Muscle of leg (tissue), 11 donors: ENCODE measurements around the gene PLD1. TPM values are rescaled to one million over a fixed set of nuclear protein-coding genes. Genes with fewer than 3 reads are reported as not detected.

Experiments used
- DNase-seq: peaks from one replicate; pipeline ENCODE4 v3.0.0; 2013
- H3K27ac ChIP-seq: one replicate; pipeline ENCODE4 v1.5.1; 2013; ENCODE audit warnings: mild to moderate bottlenecking, low read length, control low read depth
- H3K27me3 ChIP-seq: one replicate; pipeline ENCODE4 v1.6.1; 2013; ENCODE audit warnings: low read length; ENCODE audit not compliant: control insufficient read depth, insufficient read depth
- H3K36me3 ChIP-seq: one replicate; pipeline ENCODE4 v1.6.1; 2013; ENCODE audit warnings: low read length; ENCODE audit not compliant: control insufficient read depth, insufficient read depth
- H3K4me1 ChIP-seq: one replicate; pipeline ENCODE4 v1.6.1; 2013; ENCODE audit warnings: low read length; ENCODE audit not compliant: control insufficient read depth, insufficient read depth
- H3K4me3 ChIP-seq: one replicate; pipeline ENCODE4 v1.5.1; 2013; ENCODE audit warnings: low read length, control low read depth
- H3K9me3 ChIP-seq: replicated peaks from 2 replicates; pipeline ENCODE4 v1.6.1; 2013; ENCODE audit warnings: low read depth, low read length; ENCODE audit not compliant: control insufficient read depth
- WGBS: methylation state at CpG from one replicate; pipeline ENCODE4 v1.1.5; 2013; ENCODE audit warnings: missing lambda C conversion rate; ENCODE audit not compliant: insufficient coverage; 5-methylcytosine and 5-hydroxymethylcytosine counted together
- polyA plus RNA-seq, 8 donors: library from polyadenylated mRNA; unstranded; fragments of 120-200 nt; gene quantifications; one replicate each; pipeline versions ENCODE4 v1.2.1 to v1.2.3, GENCODE V29; 2013; ENCODE audit warnings: inconsistent platforms in 1 of 8, low replicate concordance in 1 of 8; ENCODE audit not compliant: insufficient read length in 8 of 8, insufficient read depth in 1 of 8
- total RNA-seq: library from RNA; stranded (reverse); fragments of 120-200 nt; gene quantifications from one replicate; pipeline ENCODE4 v1.2.4, GENCODE V29; 2013

PLD1 gene
- total and polyA plus RNA-seq, 9 donors, result 12.4 to 21.7 (median 16.2) TPM

DNA sequence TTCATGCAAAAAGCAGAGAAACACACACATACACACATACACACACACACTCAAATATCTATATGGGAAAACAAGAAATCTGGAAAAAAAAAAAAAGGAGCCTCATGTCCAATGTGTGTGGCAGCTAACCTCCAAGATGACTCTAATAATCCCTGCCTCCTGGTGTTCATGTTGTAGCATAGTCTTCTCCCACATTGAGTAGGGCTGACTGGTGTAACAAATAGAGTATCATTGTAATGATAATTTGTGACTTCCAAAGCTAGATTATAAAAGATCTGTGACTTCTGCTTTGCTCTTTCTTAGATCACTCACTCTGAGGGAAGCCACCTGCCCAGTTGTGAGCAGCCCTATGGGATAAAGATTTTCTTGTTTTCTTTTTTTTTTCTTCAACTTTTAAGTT is 219.2 kb downstream of the PLD1 start:
- DNase-seq, result no peak
- Histone ChIP-seq H3K27me3 (no peaks in the 10 kb centered on the region), H3K27ac (no peak overlapping the region), H3K9me3 (no peaks in the 10 kb centered on the region), H3K4me1 (no peaks in the 10 kb centered on the region), H3K36me3 (no peaks in the 10 kb centered on the region), H3K4me3 (no peak overlapping the region)

DNA sequence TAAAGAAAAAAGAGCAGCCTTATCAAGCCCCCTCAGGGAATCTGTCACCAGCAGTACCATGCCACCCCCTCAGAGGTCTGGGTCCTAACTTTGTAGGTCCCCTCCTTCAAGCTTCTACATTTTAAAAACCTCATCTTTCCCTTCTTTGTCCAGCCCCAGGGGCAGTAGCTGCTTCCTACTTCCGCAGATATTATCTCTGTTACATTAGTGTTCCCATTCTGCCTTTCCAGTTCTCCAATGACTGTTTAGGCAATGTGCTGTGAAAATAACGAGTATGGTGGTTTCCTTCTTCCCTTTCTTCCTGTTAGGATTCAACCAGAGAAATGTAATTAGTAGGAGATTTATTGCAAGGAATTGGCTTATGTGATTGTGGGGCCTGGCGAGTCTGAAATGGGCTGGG is 224.0 kb downstream of the PLD1 start:
- no peaks in the 10 kb centered on the region for H3K36me3 ChIP-seq
- H3K4me1 ChIP-seq, result no peaks in the 10 kb centered on the region
- H3K4me3 ChIP-seq, result no peak overlapping the region
- no peaks in the 10 kb centered on the region for H3K9me3 ChIP-seq
- DNase-seq, result no peak
- 46% methylated on average over 1 of the region's 3 CpGs for WGBS
- no peak overlapping the region for H3K27ac ChIP-seq
- H3K27me3 ChIP-seq, result no peaks in the 10 kb centered on the region

DNA sequence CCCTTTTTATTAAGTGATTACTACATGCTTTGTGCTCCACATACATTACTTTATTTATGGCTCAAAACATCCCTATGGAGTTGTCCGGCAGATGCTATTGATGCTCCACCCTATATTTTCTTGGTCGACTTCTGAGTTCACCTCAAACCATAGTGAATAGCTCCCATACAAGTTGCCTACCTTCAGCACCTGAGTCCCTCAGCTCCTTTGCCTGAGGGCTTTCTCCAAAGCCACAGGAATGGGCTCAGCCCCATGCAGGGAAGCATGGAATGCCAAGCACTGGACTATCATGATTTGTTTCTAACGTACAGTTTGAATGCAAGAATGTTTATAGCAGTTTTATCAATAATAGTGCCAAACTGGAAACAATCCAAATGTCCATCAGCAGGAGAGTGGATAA is 225.2 kb downstream of the PLD1 start:
- no peak overlapping the region for H3K27ac ChIP-seq
- H3K4me3 ChIP-seq, result no peak overlapping the region
- no peaks in the 10 kb centered on the region for H3K9me3 ChIP-seq
- H3K36me3 ChIP-seq, result no peaks in the 10 kb centered on the region
- no peaks in the 10 kb centered on the region for H3K27me3 ChIP-seq
- no peak for DNase-seq
- H3K4me1 ChIP-seq, result no peaks in the 10 kb centered on the region
- WGBS, result 19% methylated on average over 2 of the region's 3 CpGs

DNA sequence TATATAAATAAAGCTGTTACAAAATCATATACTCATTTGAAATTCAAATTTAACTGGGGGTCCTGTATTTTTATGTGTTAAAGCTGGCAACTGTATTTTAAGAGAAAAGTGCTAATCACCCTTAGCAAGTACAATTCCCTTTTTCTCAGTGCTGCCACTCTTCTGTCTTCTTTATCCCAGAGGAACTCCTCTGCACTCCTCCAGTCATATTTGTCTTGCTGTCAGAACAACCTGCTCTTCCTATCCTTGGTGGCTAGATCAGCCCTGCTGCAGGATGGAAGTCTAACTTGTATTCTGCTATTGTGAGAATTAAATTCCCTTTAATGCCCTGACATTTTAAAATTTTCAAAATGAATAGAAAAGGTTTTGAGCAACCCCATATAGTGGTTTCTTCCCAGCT is 226.2 kb downstream of the PLD1 start:
- Histone ChIP-seq H3K36me3 (no peaks in the 10 kb centered on the region), H3K4me3 (no peak overlapping the region), H3K4me1 (no peaks in the 10 kb centered on the region), H3K27me3 (no peaks in the 10 kb centered on the region), H3K27ac (no peak overlapping the region), H3K9me3 (no peaks in the 10 kb centered on the region)
- no peak for DNase-seq

DNA sequence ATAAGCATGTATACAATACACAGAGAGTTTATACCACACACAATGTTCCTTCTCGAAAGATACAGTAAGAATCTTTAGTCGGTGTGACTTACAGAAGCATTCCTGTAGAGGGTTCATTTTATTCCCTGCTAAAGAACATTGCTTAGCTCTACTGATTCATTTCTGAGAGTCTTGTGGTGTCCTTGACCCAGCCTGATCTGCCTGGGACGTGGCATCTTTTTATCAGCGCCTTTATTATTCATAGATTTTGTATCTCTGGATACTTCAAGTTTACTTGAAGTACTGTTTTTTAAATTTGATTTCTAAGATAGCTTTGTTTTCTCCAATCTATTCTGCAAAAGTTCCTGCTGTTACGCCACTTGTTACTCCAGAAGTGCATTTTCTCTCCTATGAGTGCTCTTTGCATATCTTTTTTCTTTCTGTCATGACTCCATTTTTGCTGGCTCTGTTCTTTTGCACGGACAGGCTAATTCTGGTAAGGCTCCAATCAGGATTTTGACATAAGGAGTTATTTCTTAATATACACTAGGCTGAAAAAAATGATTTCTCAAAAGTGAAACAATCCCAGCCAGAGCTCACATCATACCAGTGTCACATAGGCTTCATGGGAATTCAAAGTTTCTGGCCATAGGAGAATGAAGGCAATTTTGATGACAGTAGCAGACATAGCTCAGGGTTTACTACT is 235.6 kb downstream of the PLD1 start:
- DNase-seq, result peak; percentile 10
- no peaks in the 10 kb centered on the region for H3K9me3 ChIP-seq
- no peaks in the 10 kb centered on the region for H3K36me3 ChIP-seq
- H3K27ac ChIP-seq, result no peak overlapping the region
- H3K4me3 ChIP-seq, result no peak overlapping the region
- no peaks in the 10 kb centered on the region for H3K4me1 ChIP-seq
- WGBS, result no CpG with 5 or more reads among the region's 6 CpGs
- no peaks in the 10 kb centered on the region for H3K27me3 ChIP-seq

DNA sequence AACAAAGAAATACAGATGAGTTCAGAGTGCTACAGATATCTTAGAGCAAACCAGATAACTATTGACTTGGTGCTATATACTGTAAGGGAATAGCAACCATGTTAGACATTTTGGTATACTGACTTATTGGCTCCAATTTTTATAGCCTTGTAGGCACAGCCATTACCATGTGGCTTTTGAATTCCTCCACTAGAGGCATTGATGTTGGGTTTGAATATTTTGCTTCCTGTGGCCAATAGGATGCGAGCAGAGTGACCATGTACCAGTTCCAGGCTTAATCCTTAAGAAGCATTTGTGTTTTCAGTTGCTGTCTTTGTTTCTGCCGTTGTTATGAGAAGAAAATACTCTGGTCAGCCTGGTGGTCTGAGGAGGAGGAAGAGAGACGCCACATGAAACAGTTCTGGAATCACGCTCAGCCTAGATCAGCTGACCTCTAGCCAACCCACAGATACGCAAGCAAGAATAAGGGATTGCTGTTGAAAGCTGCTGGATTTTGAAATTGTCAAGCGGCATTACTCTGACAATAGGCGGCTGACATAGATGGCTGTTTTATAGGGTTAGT is 240.6 kb downstream of the PLD1 start:
- Histone ChIP-seq H3K27ac (no peak overlapping the region), H3K27me3 (no peaks in the 10 kb centered on the region), H3K9me3 (no peaks in the 10 kb centered on the region), H3K4me1 (peaks cover 10% of the 10 kb centered on the region), H3K36me3 (no peaks in the 10 kb centered on the region), H3K4me3 (no peak overlapping the region)
- DNase-seq, result no peak
- WGBS, result 79% methylated on average over 4 of the region's 7 CpGs

DNA sequence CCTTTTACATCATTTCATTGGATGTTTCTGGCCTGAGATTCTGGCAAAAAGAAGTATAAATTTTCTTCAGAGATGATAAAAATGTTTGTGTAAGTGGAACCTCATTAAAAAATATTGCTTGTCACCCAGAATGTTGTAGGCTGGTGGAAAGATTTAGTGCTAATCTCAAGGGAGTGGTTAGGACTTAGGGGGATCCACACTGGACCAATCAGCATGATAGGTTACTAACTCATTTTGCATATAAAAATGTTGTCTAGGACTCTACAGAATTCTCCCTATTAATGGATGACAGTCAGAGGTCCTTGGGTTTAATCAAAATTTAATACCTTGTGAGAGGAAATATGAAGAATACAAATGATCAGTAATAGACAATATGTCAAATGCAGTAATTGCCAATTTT is 241.5 kb downstream of the PLD1 start:
- H3K4me1 ChIP-seq, result peaks cover 10% of the 10 kb centered on the region
- H3K36me3 ChIP-seq, result no peaks in the 10 kb centered on the region
- H3K27ac ChIP-seq, result no peak overlapping the region
- no peaks in the 10 kb centered on the region for H3K9me3 ChIP-seq
- DNase-seq, result no peak
- no peak overlapping the region for H3K4me3 ChIP-seq
- H3K27me3 ChIP-seq, result no peaks in the 10 kb centered on the region

DNA sequence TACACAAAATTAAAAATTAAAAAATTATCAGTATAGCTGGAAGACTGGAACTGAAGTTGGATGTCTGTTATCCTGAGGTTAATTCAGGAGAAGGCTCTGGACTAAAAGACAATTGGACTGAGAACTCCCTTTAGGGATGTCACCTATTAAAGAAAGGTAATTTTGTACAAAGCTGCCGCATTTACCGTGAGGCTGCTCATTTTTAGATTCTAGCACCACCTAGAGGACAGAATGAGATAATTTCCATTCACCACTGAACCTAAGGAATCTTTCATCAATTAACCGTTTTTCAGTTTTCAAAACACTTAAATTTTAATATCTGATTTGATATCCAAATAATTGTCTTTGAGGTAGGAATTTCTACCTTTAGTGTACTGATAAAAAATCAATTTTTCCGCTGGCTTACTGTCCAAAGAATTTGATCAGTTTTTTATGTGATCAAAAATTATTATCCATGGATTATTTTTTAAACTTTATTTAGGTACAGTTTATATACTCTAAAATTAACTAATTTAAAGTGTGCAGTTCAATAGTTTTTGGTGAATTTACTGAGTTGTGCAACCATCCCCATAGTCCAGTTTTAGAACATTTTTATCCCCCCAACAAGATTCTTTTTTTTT is 243.4 kb downstream of the PLD1 start:
- Histone ChIP-seq H3K27ac (no peak overlapping the region), H3K36me3 (no peaks in the 10 kb centered on the region), H3K4me3 (no peak overlapping the region), H3K4me1 (peaks cover 10% of the 10 kb centered on the region), H3K27me3 (no peaks in the 10 kb centered on the region), H3K9me3 (no peaks in the 10 kb centered on the region)
- WGBS, result 0% methylated on average over 2 of the region's 4 CpGs
- peak; percentile 53 for DNase-seq

DNA sequence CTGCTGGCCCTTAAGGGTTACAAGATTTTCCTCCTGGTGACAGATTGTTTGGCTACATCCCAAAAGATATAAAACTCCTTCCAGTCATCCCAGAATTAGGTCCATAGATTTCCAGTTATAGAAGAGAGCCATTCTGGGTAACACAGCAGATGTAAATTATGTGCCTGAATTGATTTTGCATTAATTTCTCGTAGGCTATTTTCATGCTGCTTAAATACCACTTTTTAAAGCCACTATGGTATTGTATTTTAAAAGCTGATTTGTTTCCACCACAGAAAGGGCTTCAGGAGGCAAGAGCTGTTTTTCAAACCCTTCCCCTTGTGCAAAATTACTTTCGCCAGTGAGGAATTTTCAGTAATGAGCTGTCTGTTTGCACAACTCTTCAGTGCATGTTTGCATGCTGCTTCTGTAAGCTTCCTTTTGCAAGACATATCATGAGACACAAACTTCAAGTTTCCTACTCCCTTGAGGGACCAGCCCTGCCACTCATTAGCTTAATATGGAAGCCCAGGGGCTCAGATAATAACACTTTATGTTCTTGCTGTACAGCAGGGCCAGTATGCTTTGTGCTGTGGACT is 244.7 kb downstream of the PLD1 start:
- peak; percentile 13 for DNase-seq

DNA sequence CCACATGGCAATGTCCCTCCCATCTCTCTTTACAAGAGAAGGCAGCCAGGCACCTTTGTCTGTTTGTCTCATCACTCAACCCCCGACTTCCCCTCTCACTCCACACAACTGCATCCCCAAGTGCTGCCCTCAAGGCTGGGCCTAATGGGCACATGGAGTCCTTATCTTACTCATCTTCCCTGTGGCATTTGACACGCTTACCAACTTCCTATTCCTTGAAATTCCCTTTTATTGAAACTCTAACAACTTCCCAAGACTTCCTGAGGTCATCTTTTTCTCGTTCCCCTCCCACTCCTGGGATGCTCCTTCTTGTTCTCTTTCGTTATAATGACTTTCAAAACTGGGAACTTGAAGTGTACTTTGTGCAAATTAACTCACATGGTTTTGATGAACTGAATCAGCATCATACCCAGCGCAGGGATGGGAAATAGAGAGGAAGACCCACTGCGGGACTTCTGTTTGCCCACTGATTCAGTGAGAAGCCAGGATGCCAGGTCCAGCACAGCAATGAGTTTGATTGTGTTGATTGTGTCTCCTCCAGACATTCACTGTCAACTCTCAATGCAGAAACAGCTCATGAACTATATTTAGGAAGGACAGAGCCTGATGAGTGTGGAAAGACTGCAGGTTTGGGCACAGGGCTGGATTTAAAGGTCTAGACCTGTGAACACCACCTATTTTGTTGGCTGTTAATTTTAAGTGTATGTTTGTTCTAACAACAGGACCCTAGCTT is 245.4 kb downstream of the PLD1 start:
- DNase-seq, result no peak
- Histone ChIP-seq H3K9me3 (no peaks in the 10 kb centered on the region), H3K4me1 (peaks cover 10% of the 10 kb centered on the region), H3K27me3 (no peaks in the 10 kb centered on the region), H3K36me3 (no peaks in the 10 kb centered on the region), H3K27ac (no peak overlapping the region), H3K4me3 (no peak overlapping the region)
- 60% methylated on average over 2 of the region's 6 CpGs for WGBS

More for the DNA sequence above, 244.7 kb downstream of the PLD1 start:
- Histone ChIP-seq H3K36me3 (no peaks in the 10 kb centered on the region), H3K4me3 (no peak overlapping the region), H3K4me1 (peaks cover 10% of the 10 kb centered on the region), H3K27ac (no peak overlapping the region), H3K9me3 (no peaks in the 10 kb centered on the region), H3K27me3 (no peaks in the 10 kb centered on the region)
- whole genome bisulfite sequencing, result no CpG with 5 or more reads among the region's 2 CpGs
